Spinal cord (tissue), 10 donors: ENCODE data around the gene SLC47A2. TPM values are rescaled to one million over a fixed set of nuclear protein-coding genes. Genes with fewer than 3 reads are reported as not detected.

Experiments
- DNase-seq, 6 donors: peaks; one replicate each; pipeline versions ENCODE4 v3.0.0 to v3.0.0-alpha.2; 2013 to 2015; ENCODE audit warnings: low spot score in 6 of 6, low read depth in 4 of 6
- H3K27ac ChIP-seq: one replicate; pipeline ENCODE4 v1.5.1; 2013; ENCODE audit warnings: low read depth, low read length, control low read depth
- H3K27me3 ChIP-seq: one replicate; pipeline ENCODE4 v1.6.1; 2013; ENCODE audit warnings: low read length; ENCODE audit not compliant: control insufficient read depth, insufficient read depth
- H3K36me3 ChIP-seq: one replicate; pipeline ENCODE4 v1.6.1; 2013; ENCODE audit warnings: low read length; ENCODE audit not compliant: control insufficient read depth, insufficient read depth
- H3K4me1 ChIP-seq: one replicate; pipeline ENCODE4 v1.6.1; 2013; ENCODE audit warnings: low read length; ENCODE audit not compliant: control insufficient read depth, insufficient read depth
- H3K4me3 ChIP-seq: one replicate; pipeline ENCODE4 v1.5.1; 2013; ENCODE audit warnings: low read depth, low read length, control low read depth
- H3K9me3 ChIP-seq: one replicate; pipeline ENCODE4 v1.6.1; 2013; ENCODE audit warnings: low read length; ENCODE audit not compliant: control insufficient read depth, insufficient read depth
- WGBS: methylation state at CpG from one replicate; pipeline ENCODE4 v1.1.5; 2013; ENCODE audit warnings: missing lambda C conversion rate; ENCODE audit not compliant: insufficient coverage; 5-methylcytosine and 5-hydroxymethylcytosine counted together
- polyA plus RNA-seq, 2 donors: library from polyadenylated mRNA; unstranded; fragments of 120-200 nt; gene quantifications; one replicate each; pipeline ENCODE4 v1.2.1, GENCODE V29; 2013; ENCODE audit not compliant: insufficient read length in 2 of 2
- total RNA-seq, 2 donors: library from RNA; depleted of rRNA in 1 of 2; stranded (reverse); fragments of 120-200 nt in 1 of 2; fragments of >200 nt in 1 of 2; gene quantifications; one replicate each; pipeline versions ENCODE4 v1.2.3 to v1.2.4, GENCODE V29; 2013 to 2014
- donor health status: healthy.

The SLC47A2 gene
- total and polyA plus RNA-seq, 4 donors: 1.7 to 2.4 (median 1.9) TPM

DNA sequence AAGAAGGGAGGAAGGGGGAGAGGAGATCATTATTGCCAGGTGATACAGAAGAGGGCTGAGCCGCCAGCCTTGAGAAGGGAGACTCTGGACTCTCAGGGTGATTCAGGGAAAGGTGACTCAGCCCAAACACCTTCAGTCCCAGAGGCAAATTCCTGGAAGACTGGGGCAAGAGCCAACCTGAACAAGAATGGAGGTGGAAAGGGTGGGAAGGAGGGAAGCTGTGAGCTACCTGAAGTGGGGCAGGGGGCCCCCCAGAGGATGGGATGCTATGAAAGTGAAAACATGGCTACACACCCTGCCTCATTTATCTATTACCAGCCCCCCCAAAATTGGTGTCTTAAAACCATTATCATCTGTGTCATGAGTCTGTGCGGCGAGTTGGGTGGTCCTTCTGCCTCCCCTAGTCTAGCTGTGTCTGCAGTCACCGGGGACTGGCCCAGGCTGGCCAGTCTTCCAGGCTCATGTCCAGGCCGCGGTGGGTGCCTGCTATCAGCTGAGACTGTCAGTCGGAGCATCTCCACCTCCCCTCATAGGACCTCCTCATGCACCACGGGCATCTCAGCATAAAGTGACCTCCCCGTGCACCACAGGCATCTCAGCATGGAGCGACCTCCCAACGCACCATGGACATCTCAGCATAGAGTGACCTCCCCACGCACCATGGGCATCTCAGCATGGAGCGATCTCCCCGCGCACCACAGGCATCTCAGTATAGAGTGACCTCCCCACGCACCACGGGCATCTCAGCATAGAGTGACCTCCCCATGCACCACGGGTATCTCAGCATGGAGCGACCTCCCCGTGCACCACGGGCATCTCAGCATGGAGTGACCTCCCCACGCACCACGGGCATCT lies 3.2 kb upstream of the SLC47A2 start:
- Histone ChIP-seq H3K4me3 (no peak overlapping the region), H3K27me3 (peaks cover 3% of the 10 kb centered on the region), H3K27ac (no peak overlapping the region), H3K9me3 (no peaks in the 10 kb centered on the region), H3K4me1 (peaks cover 36% of the 10 kb centered on the region), H3K36me3 (peaks cover under 1% of the 10 kb centered on the region)
- WGBS: 93% methylated on average over 23 of the region's 23 CpGs
- DNase-seq: no peak

DNA sequence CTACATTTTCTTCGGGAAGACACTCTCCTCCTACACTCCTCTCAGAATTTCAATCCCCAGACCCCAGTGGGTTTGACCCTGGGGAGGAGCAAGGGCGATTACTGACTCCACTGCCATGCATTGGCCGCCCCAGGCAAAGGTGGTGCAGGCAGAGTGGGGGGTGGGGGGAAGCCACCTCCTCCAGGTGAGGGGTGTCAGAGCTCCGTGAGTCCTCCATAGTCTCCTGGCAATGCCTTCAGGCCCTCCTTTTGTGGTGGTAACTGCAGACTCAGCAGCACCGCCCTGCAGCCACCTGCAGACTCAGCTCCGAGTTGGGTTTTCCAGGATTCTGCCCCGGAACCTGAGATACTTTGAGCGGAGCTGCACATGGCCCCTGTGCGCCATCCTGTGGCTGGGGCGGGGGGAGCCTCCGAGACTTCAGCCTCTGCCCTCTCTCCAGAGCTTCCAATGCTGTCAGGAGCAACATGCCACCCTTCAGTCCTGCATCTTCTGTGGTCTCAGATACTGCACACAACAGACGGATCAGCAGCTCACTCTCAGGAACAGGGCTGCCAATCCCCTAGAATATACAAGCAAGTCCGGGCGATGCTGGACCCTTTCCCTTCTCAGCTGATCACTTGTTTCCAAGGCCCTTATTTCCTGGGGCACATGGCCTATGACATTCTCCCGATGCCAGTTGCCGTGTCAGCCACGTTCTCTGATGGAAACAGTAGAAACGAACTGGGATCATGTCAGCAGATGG lies 2.4 kb upstream of the SLC47A2 start:
- H3K9me3 ChIP-seq: no peaks in the 10 kb centered on the region
- H3K27me3 ChIP-seq: no peaks in the 10 kb centered on the region
- 81% methylated on average over 16 of the region's 18 CpGs for WGBS
- no peak overlapping the region for H3K27ac ChIP-seq
- peaks cover 3% of the 10 kb centered on the region for H3K36me3 ChIP-seq
- H3K4me3 ChIP-seq: no peak overlapping the region
- H3K4me1 ChIP-seq: peaks cover 29% of the 10 kb centered on the region
- no peak for DNase-seq

DNA sequence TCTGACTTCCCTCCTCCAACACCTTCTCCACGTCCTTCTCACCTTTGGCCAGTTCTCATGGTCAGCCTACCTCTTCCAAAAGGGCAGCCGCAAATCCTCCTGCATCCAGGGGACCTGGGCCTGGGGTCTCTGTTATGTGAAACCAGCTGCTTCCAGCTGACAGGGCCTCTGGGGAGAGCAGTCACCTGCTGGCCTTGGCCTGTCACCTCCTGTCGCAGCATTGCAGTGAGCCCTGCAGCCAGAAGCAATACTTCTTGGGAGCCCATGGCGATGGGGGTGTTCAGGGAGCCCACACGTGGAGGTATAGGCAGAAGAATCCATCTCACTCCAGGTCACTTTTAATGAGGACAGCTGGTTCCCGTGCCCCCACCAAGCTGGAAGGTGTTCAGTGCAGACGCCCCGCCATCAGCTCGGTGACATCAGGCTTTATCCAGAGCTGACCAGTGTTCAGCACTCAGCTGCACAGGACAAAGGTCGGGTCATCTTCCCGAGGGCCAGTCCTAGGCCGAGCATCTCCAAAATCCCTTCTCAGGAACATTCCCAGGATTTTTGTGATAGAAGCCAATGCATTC lies 1.7 kb upstream of the SLC47A2 start:
- H3K4me1 ChIP-seq: peaks cover 29% of the 10 kb centered on the region
- no peak for DNase-seq
- H3K9me3 ChIP-seq: no peaks in the 10 kb centered on the region
- peaks cover 6% of the 10 kb centered on the region for H3K36me3 ChIP-seq
- no peak overlapping the region for H3K27ac ChIP-seq
- no peak overlapping the region for H3K4me3 ChIP-seq
- no peaks in the 10 kb centered on the region for H3K27me3 ChIP-seq
- 90% methylated on average over 11 of the region's 12 CpGs for WGBS

DNA sequence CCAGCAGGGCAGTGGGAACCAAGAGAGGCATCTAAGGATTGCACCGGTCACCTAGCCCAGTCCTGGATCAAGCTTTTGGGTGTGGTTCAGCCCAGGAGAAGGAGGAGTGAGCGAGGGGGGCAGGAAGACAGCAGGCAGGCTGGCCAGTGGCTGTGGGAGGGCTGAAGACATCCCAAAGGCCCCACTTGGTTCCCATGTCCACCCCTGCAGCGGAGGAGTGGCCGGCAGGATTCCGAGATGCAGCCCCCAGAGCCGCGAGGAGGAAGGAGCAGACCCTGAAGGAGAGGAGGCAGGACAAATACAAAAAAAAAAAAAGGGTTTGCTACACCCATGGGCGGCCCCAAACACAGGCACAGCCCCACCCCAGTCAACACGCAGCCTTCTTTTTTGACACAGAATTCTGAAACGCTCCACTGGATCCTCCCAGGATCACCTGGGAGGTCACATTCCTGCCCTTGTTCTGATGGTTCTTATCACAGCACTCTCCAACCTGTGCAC lies 1.1 kb upstream of the SLC47A2 start:
- Histone ChIP-seq H3K4me1 (peaks cover 29% of the 10 kb centered on the region), H3K9me3 (no peaks in the 10 kb centered on the region), H3K27ac (no peak overlapping the region), H3K36me3 (peaks cover 6% of the 10 kb centered on the region), H3K27me3 (no peaks in the 10 kb centered on the region), H3K4me3 (no peak overlapping the region)
- 88% methylated on average over 5 of the region's 10 CpGs for WGBS
- no peak for DNase-seq

DNA sequence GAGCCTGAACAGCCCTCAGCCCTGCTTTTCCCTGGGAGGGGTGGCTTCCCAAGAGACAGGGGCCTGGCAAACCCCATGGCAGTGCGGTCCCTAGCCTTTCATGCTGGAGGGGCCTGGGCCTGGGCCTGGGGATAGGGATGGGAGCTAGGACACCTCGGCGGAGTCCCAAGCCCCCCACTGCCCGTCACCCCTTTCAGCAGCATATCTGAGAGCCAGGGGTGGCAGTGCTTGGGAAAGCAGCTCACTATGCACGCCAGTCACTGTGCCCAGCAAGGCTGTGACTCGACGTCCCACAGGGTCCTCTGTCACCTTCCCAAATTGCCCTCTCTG lies 612 bp upstream of the SLC47A2 start:
- Histone ChIP-seq H3K9me3 (no peaks in the 10 kb centered on the region), H3K4me3 (no peak overlapping the region), H3K4me1 (peaks cover 29% of the 10 kb centered on the region), H3K27ac (no peak overlapping the region), H3K36me3 (peaks cover 6% of the 10 kb centered on the region), H3K27me3 (no peaks in the 10 kb centered on the region)
- DNase-seq: no peak
- WGBS: 93% methylated on average over 4 of the region's 7 CpGs

DNA sequence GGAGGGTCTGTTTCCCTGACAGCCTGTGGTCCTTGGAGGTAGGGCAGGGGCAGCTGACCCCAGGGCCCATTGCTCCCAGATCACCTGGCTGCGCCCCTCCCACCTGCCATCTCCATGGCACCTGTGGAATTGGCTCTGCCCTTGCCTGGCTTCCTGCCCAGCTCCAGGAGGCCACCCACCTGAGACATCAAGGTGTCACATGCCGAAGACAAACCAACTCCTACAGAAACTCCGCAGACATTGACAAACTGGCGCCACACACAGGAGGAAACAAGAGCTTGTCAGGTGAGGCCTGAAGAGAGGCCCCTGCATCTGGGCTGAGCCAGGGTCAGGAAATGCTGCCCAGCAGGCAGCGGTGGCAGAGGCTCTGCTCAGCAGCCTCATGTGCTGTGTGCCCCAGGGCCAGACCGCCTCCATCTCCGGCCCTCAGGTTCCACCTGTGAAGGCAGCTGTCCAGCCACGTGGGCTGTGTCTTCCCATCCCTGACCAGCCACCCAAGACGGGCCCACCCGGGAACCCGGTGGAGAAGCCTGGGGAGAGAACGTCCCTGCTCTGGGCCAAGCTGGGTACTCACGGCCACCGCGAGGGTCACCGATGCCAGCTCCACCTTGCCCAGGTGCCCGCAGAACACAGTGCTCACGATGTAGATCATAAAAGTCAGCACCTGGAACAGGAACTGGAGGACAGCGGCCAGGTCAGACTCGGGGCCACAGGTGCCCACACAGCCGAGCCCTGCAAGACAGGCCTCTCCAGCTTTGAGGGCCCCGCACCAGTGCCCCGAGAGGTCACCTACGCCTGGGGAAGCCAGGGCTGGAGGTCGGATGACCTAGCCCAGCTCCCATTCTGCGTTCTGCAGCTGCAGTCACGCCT lies 1.6 kb downstream of the SLC47A2 start:
- 95% methylated on average over 27 of the region's 27 CpGs for WGBS
- DNase-seq: no peak
- Histone ChIP-seq H3K4me3 (no peak overlapping the region), H3K9me3 (no peaks in the 10 kb centered on the region), H3K27me3 (no peaks in the 10 kb centered on the region), H3K36me3 (peaks cover 6% of the 10 kb centered on the region), H3K27ac (no peak overlapping the region), H3K4me1 (peaks cover 19% of the 10 kb centered on the region)

DNA sequence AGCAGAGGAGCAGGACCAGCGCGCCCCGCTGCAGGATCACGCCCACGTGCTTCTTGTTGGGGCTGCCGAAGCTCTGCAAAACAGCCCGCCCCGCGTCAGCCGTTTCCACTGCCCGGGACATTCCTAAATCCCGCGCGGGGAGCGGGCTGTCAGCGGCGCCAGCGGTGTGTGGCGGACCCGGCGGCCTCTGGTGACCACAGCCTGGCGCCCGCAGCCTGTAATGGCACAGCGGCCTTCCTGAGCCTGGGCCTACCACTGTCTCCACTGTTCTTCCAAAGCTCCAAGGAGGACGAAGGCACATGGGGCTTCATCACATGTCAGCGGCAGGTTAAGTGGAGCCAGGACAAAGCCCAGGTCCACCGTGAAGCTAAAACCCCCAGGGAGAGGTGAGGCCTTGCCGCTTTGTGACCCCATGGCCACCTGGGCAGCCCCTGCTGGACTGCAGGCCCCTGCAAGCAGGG lies 2.5 kb downstream of the SLC47A2 start:
- DNase-seq: no peak

DNA sequence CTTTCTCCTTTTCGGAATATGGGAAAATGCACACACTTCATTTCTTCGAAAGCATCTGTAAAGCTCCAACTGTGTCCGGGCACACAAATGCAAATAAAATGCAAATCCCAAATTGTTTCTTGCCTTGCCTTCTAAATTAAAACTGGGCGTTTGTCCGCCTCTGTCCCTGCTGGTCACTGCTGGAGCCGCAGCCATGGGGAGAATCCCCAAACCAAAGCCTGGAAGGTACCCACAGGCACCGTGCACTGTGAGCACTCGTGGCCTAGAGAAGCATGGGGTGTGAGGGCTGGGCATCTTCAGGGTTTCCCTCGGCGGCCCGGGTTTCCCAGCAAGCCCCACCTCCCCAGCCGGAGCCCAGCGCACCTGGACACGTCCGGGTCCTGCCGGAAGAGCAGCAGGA lies 2.9 kb downstream of the SLC47A2 start:
- H3K4me1 ChIP-seq: peaks cover 19% of the 10 kb centered on the region
- H3K9me3 ChIP-seq: no peaks in the 10 kb centered on the region
- WGBS: 82% methylated on average over 14 of the region's 16 CpGs
- no peak overlapping the region for H3K4me3 ChIP-seq
- H3K27me3 ChIP-seq: no peaks in the 10 kb centered on the region
- DNase-seq: no peak
- peaks cover 6% of the 10 kb centered on the region for H3K36me3 ChIP-seq
- H3K27ac ChIP-seq: no peak overlapping the region

More for the DNA sequence above, 2.5 kb downstream of the SLC47A2 start:
- Histone ChIP-seq H3K27me3 (no peaks in the 10 kb centered on the region), H3K27ac (no peak overlapping the region), H3K36me3 (peaks cover 6% of the 10 kb centered on the region), H3K9me3 (no peaks in the 10 kb centered on the region), H3K4me3 (no peak overlapping the region), H3K4me1 (peaks cover 19% of the 10 kb centered on the region)
- 91% methylated on average over 28 of the region's 28 CpGs for WGBS

DNA sequence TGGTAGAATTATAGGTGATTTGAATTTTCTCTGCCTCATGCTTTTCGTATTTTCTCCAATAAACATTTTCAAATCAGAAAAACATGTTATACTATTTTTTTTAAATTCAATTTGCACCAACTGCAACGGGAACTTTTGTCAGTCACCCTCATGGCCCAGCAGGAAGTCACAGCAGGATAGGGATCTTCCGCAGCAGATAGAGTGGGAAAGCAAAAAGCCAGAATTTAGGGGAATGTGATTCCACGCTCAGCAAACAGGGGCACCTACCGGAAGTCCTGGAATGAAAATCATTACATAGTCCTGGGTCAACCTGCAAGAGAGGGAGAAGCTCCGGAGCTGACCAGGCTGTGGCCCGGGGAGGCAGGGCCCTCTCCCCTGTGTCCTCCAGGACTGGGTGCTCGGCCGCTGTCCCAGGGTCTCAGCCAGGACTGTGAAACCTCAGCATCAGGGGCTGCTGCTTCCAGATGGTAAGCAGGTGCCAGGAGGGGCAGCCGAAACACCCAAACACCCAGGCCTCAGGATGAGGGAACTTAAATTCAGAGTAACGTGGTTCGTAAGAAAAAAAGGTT lies 3.9 kb downstream of the SLC47A2 start:
- peak in 1 of 6 donors; percentile 3 for DNase-seq
- H3K4me1 ChIP-seq: peaks cover 19% of the 10 kb centered on the region
- no peaks in the 10 kb centered on the region for H3K27me3 ChIP-seq
- H3K27ac ChIP-seq: no peak overlapping the region
- peaks cover 6% of the 10 kb centered on the region for H3K36me3 ChIP-seq
- WGBS: 78% methylated on average over 9 of the region's 12 CpGs
- H3K9me3 ChIP-seq: no peaks in the 10 kb centered on the region
- no peak overlapping the region for H3K4me3 ChIP-seq
